NCI-H446 (cell line): Measurements from ENCODE around the gene KLF13.

Experiments
- DNase-seq, 2 experiments: peaks; one replicate each; lab custom pipeline; 2025; lab: John Stamatoyannopoulos, UW

Gene KLF13

GRCh38 chr15:31316135-31316795, 10.4 kb upstream of the KLF13 start:
- DNase-seq = no peak

- no peak for DNase-seq
Measured at GRCh38 chr15:31317017-31317416, 9.6 kb upstream of the KLF13 start.

GRCh38 chr15:31317421-31318327, 9.0 kb upstream of the KLF13 start:
- DNase-seq = no peak

GRCh38 chr15:31318429-31318828, 8.2 kb upstream of the KLF13 start:
- no peak for DNase-seq

- DNase-seq = no peak
Measured at GRCh38 chr15:31320022-31320421, 6.6 kb upstream of the KLF13 start.

GRCh38 chr15:31321418-31321817, 5.2 kb upstream of the KLF13 start:
- DNase-seq = no peak

GRCh38 chr15:31322504-31322903, 4.1 kb upstream of the KLF13 start:
- DNase-seq = no peak

- DNase-seq = no peak
Measured at GRCh38 chr15:31323627-31324026, 3.0 kb upstream of the KLF13 start.

- DNase-seq = no peak
Measured at GRCh38 chr15:31324186-31324585, 2.4 kb upstream of the KLF13 start.

GRCh38 chr15:31324806-31325594, 1.6 kb upstream of the KLF13 start:
- DNase-seq = no peak

- DNase-seq = peak in 1 of 2 experiments; percentile 59
Measured at GRCh38 chr15:31325595-31326155, 960 bp upstream of the KLF13 start.

GRCh38 chr15:31326875-31327668, 437 bp downstream of the KLF13 start:
- peak; percentile 41 to 82 for DNase-seq

- DNase-seq = peak; percentile 13 to 72
Measured at GRCh38 chr15:31327669-31328427, 1.2 kb downstream of the KLF13 start.

GRCh38 chr15:31328428-31328968, 1.9 kb downstream of the KLF13 start:
- no peak for DNase-seq

GRCh38 chr15:31328969-31329639, 2.5 kb downstream of the KLF13 start:
- no peak for DNase-seq

GRCh38 chr15:31329640-31330010, 3.0 kb downstream of the KLF13 start:
- no peak for DNase-seq

GRCh38 chr15:31330111-31330785, 3.6 kb downstream of the KLF13 start:
- no peak for DNase-seq

GRCh38 chr15:31330836-31331235, 4.2 kb downstream of the KLF13 start:
- DNase-seq = no peak

GRCh38 chr15:31331389-31331788, 4.8 kb downstream of the KLF13 start:
- no peak for DNase-seq
